HepG2 (cell line): ENCODE results near the gene NR2F6. TPM values are rescaled to one million over a fixed set of nuclear protein-coding genes. Genes with fewer than 3 reads are reported as not detected.

Source experiments
- CCDC6 ChIP-seq: sonication (generic); formaldehyde crosslinking; IDR thresholded peaks from 2 replicates; pipeline ENCODE4 v1.8.1; 2022; ENCODE audit warnings: mild to moderate bottlenecking, missing genetic modification reagents, moderate library complexity
- ESRRA ChIP-seq: sonication (generic); formaldehyde crosslinking; IDR thresholded peaks from 2 replicates; pipeline ENCODE4 v1.5.1; 2020; ENCODE audit warnings: mild to moderate bottlenecking, low read depth, missing genetic modification reagents
- HMGA1 ChIP-seq: sonication (generic); formaldehyde crosslinking; conservative IDR thresholded peaks from 2 replicates; pipeline ENCODE4 v1.4.0; 2020; ENCODE audit warnings: missing genetic modification reagents
- MED1 ChIP-seq: sonication (generic); formaldehyde crosslinking; IDR thresholded peaks from 2 replicates; pipeline ENCODE4 v1.4.0; 2020; ENCODE audit warnings: missing genetic modification reagents
- MED13 ChIP-seq: sonication (generic); formaldehyde crosslinking; IDR thresholded peaks from 2 replicates; pipeline ENCODE4 v1.5.0; 2020; ENCODE audit warnings: missing genetic modification reagents
- MTA3 ChIP-seq: sonication (generic); formaldehyde crosslinking; IDR thresholded peaks from 2 replicates; pipeline ENCODE4 v1.4.0; 2020; ENCODE audit warnings: missing genetic modification reagents
- MYNN ChIP-seq: sonication (generic); formaldehyde crosslinking; IDR thresholded peaks from 2 replicates; pipeline ENCODE4 v1.4.0; 2020; ENCODE audit warnings: mild to moderate bottlenecking, low read depth, missing genetic modification reagents
- NFKBIZ ChIP-seq: IDR thresholded peaks from 2 replicates; pipeline ENCODE4 v1.6.1; 2018; ENCODE audit warnings: missing genetic modification reagents, missing compliant biosample characterization
- SNRNP70 ChIP-seq: fragments of 200-400 bp; formaldehyde crosslinking; IDR thresholded peaks from 2 replicates; pipeline ENCODE4 v1.6.1; 2017; ENCODE audit warnings: mild to moderate bottlenecking, low read depth, low read length, moderate library complexity
- SP1 ChIP-seq, 2 experiments: fragments of 450-650 bp in 1 of 2; sonication (generic) in 1 of 2; formaldehyde crosslinking in 1 of 2; IDR thresholded peaks; 2 replicates each; pipeline versions ENCODE4 v1.4.0 to v1.6.1; 2016 to 2020; ENCODE audit warnings: missing genetic modification reagents in 1 of 2
- SP2 ChIP-seq: sonication (generic); formaldehyde crosslinking; IDR thresholded peaks from 2 replicates; pipeline ENCODE4 v1.5.1; 2020; ENCODE audit warnings: mild to moderate bottlenecking, missing genetic modification reagents
- SRY ChIP-seq: sonication (generic); formaldehyde crosslinking; IDR thresholded peaks from 2 replicates; pipeline ENCODE4 v1.8.0; 2022; ENCODE audit warnings: mild to moderate bottlenecking, missing genetic modification reagents
- TBP ChIP-seq: sonication (generic); formaldehyde crosslinking; IDR thresholded peaks from 2 replicates; pipeline ENCODE4 v1.5.0; 2020; ENCODE audit warnings: missing genetic modification reagents
- ZNF496 ChIP-seq: sonication (generic); formaldehyde crosslinking; IDR thresholded peaks from 2 replicates; pipeline ENCODE4 v1.8.1; 2023; ENCODE audit warnings: mild to moderate bottlenecking, moderate library complexity, missing genetic modification reagents; ENCODE audit not compliant: insufficient replicate concordance
- ZNF501 ChIP-seq: sonication (generic); formaldehyde crosslinking; IDR thresholded peaks from 2 replicates; pipeline ENCODE4 v1.5.1; 2020; ENCODE audit warnings: mild to moderate bottlenecking, moderate library complexity, missing genetic modification reagents
- ZNF816 ChIP-seq: sonication (generic); formaldehyde crosslinking; IDR thresholded peaks from 2 replicates; pipeline ENCODE4 v1.8.0; 2022; ENCODE audit warnings: missing genetic modification reagents, mild to moderate bottlenecking, borderline replicate concordance
- polyA plus RNA-seq, 8 experiments: library from polyadenylated mRNA; depleted of rRNA in 3 of 8; stranded (reverse) in 7 of 8; unstranded in 1 of 8; fragments of >200 nt; fragmentation: Illumina TruSeq in 4 of 8; extraction: Trizol in 4 of 8; gene quantifications; 2 replicates each; pipeline versions ENCODE4 v1.2.1 to v1.2.3, GENCODE V29; 2011 to 2016; ENCODE audit warnings: low read depth in 4 of 8, missing spikeins in 1 of 8, mixed read lengths in 1 of 8; ENCODE audit not compliant: insufficient read depth in 1 of 8
- total RNA-seq, 5 experiments: library from RNA; depleted of rRNA; stranded (reverse); fragments of >200 nt; fragmentation: Illumina TruSeq; extraction: Trizol; gene quantifications; 2 replicates each; pipeline ENCODE4 v1.2.3, GENCODE V29; 2016; ENCODE audit warnings: low read depth in 1 of 5
- TF ChIP-seq, protein P1 (sequence below): sonication (generic); formaldehyde crosslinking; conservative IDR thresholded peaks from 2 replicates; pipeline ENCODE4 v1.5.0; 2020; ENCODE audit warnings: missing genetic modification reagents
- TF ChIP-seq, protein P2 (sequence below): sonication (generic); formaldehyde crosslinking; IDR thresholded peaks from 2 replicates; pipeline ENCODE4 v1.4.0; 2020; ENCODE audit warnings: mild to moderate bottlenecking, missing genetic modification reagents
- TF ChIP-seq, protein P3 (sequence below): sonication (generic); formaldehyde crosslinking; IDR thresholded peaks from 2 replicates; pipeline ENCODE4 v1.4.0; 2020; ENCODE audit warnings: mild to moderate bottlenecking, missing genetic modification reagents
- TF ChIP-seq, protein P4 (sequence below): sonication (generic); formaldehyde crosslinking; IDR thresholded peaks from 2 replicates; pipeline ENCODE4 v1.8.1; 2023; ENCODE audit warnings: missing genetic modification reagents, mild to moderate bottlenecking, borderline replicate concordance
- TF ChIP-seq, protein P5 (sequence below): sonication (generic); formaldehyde crosslinking; IDR thresholded peaks from 2 replicates; pipeline ENCODE4 v1.8.1; 2022; ENCODE audit warnings: low read depth, mild to moderate bottlenecking, missing genetic modification reagents

NR2F6 gene
- total and polyA plus RNA-seq, 2 of the 13 experiments (the other 11 are each of a cell fraction or from before 2014, with no cell fraction given): 30.9 to 72.4 TPM

DNA sequence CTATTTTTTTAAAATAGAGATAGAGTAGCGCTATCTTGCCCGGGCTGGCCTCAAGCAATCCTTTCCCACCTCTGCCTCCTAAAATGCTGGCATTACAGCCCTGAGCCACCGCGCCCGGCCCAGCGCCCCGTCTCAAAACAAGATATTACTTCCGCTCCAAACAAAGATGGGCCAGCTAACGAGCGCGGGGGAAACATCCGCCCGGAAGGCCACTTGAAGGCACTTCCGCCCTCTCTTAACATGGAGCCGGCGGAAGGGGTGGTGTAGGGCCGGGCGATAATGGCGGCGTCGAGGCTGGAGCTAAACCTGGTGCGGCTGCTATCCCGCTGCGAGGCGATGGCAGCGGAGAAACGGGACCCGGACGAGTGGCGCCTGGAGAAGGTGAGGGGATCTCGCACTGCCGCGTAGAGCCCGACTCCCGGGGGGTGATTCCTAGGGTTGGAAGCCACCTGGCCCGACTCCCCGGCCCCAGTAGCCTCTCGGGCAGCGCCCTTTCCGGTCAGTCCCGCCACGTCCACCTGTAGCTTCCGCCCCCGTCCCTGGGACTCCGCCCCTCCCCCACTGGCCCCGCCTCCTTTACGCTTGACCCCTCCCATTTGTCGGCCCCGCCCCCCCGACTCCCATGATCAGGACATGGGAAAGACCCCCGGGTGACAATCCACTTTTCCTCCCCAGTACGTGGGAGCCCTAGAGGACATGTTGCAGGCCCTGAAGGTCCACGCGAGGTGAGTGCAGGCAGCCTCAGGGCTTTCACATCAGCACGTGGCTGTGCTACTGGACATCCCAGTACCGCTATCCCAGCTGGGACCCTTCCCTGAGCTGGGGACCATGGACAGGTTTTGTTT lies 30.4 kb downstream of the NR2F6 start, which contains the start of gene USE1 (continued):
- TF ChIP-seq SP2 (CRISPR knock-in tag) (peak; percentile 71), ZNF496 (CRISPR knock-in tag) (no peak), ZNF816 (peak; percentile 43; the same call in 1 of the 2 replicates), CCDC6 (CRISPR knock-in tag) (peak; percentile 66; the same call in 1 of the 2 replicates), MTA3 (no peak), MYNN (CRISPR knock-in tag) (no peak), SP1 (IDR thresholded peaks at IDR 0.05) (no peak), SP1 (CRISPR knock-in tag; IDR thresholded peaks at IDR 0.05) (peak; percentile 77), MED13 (CRISPR knock-in tag) (no peak), ESRRA (CRISPR knock-in tag) (no peak), SRY (CRISPR knock-in tag) (peak; percentile 76; the same call in 1 of the 2 replicates), SNRNP70 (no peak), TBP (no peak), MED1 (CRISPR knock-in tag) (peak; percentile 83), HMGA1 (no peak), ZNF501 (CRISPR knock-in tag) (0 out of 2 replicates have a peak, but pooled peaks have one; percentile 30), NFKBIZ (CRISPR knock-in tag) (peak; percentile 60; the same call in 1 of the 2 replicates)
- TF ChIP-seq, protein P1, sequence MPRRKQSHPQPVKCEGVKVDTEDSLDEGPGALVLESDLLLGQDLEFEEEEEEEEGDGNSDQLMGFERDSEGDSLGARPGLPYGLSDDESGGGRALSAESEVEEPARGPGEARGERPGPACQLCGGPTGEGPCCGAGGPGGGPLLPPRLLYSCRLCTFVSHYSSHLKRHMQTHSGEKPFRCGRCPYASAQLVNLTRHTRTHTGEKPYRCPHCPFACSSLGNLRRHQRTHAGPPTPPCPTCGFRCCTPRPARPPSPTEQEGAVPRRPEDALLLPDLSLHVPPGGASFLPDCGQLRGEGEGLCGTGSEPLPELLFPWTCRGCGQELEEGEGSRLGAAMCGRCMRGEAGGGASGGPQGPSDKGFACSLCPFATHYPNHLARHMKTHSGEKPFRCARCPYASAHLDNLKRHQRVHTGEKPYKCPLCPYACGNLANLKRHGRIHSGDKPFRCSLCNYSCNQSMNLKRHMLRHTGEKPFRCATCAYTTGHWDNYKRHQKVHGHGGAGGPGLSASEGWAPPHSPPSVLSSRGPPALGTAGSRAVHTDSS: no peak
- TF ChIP-seq, protein P2, sequence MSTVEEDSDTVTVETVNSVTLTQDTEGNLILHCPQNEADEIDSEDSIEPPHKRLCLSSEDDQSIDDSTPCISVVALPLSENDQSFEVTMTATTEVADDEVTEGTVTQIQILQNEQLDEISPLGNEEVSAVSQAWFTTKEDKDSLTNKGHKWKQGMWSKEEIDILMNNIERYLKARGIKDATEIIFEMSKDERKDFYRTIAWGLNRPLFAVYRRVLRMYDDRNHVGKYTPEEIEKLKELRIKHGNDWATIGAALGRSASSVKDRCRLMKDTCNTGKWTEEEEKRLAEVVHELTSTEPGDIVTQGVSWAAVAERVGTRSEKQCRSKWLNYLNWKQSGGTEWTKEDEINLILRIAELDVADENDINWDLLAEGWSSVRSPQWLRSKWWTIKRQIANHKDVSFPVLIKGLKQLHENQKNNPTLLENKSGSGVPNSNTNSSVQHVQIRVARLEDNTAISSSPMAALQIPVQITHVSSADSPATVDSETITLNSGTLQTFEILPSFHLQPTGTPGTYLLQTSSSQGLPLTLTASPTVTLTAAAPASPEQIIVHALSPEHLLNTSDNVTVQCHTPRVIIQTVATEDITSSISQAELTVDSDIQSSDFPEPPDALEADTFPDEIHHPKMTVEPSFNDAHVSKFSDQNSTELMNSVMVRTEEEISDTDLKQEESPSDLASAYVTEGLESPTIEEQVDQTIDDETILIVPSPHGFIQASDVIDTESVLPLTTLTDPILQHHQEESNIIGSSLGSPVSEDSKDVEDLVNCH (CRISPR knock-in tag): no peak
- TF ChIP-seq, protein P3, sequence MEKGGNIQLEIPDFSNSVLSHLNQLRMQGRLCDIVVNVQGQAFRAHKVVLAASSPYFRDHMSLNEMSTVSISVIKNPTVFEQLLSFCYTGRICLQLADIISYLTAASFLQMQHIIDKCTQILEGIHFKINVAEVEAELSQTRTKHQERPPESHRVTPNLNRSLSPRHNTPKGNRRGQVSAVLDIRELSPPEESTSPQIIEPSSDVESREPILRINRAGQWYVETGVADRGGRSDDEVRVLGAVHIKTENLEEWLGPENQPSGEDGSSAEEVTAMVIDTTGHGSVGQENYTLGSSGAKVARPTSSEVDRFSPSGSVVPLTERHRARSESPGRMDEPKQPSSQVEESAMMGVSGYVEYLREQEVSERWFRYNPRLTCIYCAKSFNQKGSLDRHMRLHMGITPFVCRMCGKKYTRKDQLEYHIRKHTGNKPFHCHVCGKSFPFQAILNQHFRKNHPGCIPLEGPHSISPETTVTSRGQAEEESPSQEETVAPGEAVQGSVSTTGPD (CRISPR knock-in tag): no peak
- TF ChIP-seq, protein P4, sequence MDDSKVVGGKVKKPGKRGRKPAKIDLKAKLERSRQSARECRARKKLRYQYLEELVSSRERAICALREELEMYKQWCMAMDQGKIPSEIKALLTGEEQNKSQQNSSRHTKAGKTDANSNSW (CRISPR knock-in tag): no peak
- TF ChIP-seq, protein P5, sequence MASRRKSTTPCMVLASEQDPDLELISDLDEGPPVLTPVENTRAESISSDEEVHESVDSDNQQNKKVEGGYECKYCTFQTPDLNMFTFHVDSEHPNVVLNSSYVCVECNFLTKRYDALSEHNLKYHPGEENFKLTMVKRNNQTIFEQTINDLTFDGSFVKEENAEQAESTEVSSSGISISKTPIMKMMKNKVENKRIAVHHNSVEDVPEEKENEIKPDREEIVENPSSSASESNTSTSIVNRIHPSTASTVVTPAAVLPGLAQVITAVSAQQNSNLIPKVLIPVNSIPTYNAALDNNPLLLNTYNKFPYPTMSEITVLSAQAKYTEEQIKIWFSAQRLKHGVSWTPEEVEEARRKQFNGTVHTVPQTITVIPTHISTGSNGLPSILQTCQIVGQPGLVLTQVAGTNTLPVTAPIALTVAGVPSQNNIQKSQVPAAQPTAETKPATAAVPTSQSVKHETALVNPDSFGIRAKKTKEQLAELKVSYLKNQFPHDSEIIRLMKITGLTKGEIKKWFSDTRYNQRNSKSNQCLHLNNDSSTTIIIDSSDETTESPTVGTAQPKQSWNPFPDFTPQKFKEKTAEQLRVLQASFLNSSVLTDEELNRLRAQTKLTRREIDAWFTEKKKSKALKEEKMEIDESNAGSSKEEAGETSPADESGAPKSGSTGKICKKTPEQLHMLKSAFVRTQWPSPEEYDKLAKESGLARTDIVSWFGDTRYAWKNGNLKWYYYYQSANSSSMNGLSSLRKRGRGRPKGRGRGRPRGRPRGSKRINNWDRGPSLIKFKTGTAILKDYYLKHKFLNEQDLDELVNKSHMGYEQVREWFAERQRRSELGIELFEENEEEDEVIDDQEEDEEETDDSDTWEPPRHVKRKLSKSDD (CRISPR knock-in tag): peak; percentile 93
